UCSD-AML1 (cell line): ENCODE measurements around the gene RIPPLY1.
"Not testable (repeated sequence)": the region's sequence is repeated elsewhere in the genome, so short reads cannot be mapped to it uniquely, and the experiment has no call there.

ENCODE experiments used
- DNase-seq: peaks from one replicate; lab custom pipeline; 2025; ENCODE audit not compliant: unreplicated experiment; lab: John Stamatoyannopoulos, UW

RIPPLY1 gene

GRCh38 chrX:106912864-106913263, 9.7 kb upstream of the RIPPLY1 start:
- no peak for DNase-seq

DNA sequence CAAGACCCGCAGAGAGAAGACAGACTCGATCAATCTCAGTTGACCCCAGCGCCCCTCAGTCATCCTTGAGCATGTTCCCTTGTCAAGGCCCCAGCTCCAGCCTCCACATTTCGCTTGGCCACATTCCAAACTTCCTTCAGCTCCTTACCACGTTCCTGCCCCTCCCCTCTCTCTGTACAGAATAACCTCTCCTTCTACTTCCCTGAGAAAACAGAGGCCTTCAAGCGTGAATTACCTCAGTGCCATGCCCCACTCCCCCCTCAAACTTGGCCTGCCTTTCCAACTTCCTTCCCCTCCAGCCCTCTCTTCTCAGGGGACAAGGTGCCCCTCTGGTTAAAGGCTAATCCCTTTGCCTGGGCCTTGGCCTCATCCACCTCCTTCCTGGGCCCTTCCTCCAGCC, 3.2 kb upstream of the RIPPLY1 start:
- DNase-seq, result no peak

GRCh38 chrX:106905064-106905708, 2.0 kb upstream of the RIPPLY1 start:
- no peak for DNase-seq

GRCh38 chrX:106903856-106904528, 851 bp upstream of the RIPPLY1 start:
- no peak for DNase-seq

DNA sequence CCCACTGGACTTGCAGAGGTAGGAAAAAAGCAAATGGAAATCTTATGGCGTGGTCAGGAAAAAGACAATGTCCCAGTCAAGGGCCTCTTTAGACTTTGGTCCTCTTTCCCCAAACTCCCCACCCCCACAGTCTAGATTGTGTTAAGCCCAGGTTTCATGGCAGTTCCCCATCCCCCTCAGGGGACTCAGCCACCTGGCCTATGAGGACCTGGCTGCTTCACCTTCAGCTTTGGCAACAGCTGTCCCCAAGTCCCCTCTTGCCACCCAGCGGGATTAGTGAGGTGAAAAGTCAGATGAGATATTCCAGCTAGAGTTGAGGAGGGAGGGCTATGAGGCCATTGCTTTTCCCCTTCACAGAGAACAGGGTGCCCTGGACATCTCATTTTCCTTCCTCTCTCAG, 457 bp downstream of the RIPPLY1 start:
- no peak for DNase-seq

DNA sequence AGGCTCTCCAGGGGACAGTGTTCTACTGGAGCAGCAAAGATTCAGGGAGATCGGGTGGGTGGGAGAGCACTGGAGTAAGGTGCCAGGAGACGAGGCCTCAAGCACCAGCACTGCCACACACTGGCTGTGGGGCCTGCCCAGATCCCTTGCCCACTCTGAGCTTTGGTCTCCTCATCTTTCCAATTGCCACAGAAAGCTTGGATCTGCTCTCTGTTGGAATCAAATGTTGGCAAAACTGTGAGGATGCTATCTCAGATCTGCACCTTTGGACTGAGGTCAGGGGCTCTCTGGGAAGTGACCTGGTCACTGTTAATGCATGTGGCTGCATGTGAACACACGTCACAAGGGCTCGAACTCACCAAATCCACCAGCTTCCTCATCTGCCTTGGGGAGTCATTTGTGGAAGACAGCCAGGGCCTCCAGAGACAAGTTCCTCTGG, 1.3 kb downstream of the RIPPLY1 start:
- DNase-seq, result no peak

DNA sequence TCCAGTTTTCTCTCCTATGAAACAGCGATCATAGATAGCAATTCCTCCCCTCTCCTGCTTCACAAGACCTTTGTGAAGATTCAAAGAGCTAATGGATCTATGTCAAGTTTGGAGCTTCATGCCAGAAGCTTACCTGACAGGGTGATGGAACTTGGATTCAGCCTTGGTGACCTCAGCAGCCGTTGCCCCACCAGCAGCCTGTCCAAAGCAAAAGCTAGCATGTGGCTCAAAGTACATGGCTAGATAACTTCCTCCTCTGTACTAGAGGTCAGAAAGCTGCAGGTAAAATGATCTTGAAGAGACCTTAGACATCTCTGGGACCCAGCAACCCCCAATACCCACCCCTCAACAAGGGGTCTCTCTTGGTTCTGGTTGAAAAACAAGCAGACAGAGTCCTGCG, 1.8 kb downstream of the RIPPLY1 start:
- no peak for DNase-seq

DNA sequence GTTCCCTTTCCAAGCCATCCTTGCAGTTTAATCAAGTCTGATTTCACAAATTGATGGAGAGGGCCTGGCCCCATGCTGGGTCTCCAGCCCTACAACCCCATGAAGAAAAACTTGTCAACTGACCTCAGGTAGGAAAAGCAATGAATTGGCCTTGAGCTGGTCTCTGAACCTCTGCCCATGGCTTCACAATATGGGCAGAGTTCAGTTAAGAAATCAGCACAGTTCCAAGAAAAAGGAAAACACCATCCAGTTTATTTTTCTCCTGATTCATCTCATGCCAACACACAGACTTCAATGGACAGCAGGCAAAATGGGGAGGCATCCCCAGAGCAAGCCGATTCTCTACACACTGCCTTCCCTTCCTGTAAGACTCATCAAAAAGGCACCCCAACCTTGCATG, 3.3 kb downstream of the RIPPLY1 start:
- DNase-seq, result no peak

- DNase-seq, result no peak
These were observed 3.9 kb downstream of the RIPPLY1 start for GRCh38 chrX:106899276-106899675.

GRCh38 chrX:106898462-106898861, 4.7 kb downstream of the RIPPLY1 start:
- no peak for DNase-seq

- DNase-seq, result no peak
These were observed 5.9 kb downstream of the RIPPLY1 start for GRCh38 chrX:106897259-106897658.

GRCh38 chrX:106894978-106895452, 8.1 kb downstream of the RIPPLY1 start:
- DNase-seq, result no peak

DNA sequence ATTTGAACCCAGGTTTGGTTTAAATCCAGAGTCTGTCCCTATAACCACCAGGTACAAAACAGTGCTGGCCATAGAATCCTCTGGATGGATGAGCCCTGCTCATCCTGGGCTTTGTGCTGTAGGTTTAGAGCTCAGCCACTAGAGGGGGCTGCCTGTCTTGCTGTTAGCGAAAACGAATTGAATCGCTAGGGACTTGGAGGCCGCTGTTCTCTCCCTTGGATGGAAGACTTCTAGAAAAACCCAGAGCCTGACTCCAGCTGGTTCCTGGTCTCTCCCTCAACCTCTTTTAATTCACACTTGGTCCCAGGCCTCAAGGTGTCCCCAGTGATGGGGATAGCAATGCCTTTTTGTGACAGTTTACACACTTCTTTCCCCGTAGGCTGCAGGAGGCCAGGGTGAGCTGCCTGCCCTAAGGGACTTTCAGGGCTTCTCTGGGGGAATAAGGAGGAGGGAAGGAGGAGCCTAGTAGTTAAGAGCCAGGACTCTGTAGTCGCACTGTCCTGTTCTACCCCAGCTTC, 8.7 kb downstream of the RIPPLY1 start:
- DNase-seq, result peak; percentile 33

GRCh38 chrX:106891762-106892460, 11.2 kb downstream of the RIPPLY1 start:
- no peak for DNase-seq

- no peak for DNase-seq
These were observed 13.7 kb downstream of the RIPPLY1 start for GRCh38 chrX:106889468-106889867.

- DNase-seq, result no peak
These were observed 28.0 kb downstream of the RIPPLY1 start for GRCh38 chrX:106875151-106875550.

DNA sequence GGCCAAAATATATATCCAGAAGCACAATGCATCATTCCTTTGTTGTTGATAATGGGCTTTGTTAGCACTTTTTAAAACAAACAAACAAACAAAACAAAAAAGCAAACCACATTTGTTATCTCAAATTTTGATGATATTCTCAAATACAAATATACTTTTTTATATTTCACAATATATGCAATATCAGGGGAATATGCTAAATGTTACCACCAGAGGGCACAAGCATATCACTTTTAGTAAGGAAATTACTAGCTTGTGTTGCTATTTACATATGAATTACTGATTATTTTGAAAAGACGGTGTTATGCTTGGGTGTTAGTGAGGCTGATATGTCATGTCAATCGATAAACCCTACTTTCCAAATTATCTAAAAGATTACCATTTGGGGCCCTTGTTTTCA, 29.1 kb downstream of the RIPPLY1 start:
- no peak for DNase-seq

DNA sequence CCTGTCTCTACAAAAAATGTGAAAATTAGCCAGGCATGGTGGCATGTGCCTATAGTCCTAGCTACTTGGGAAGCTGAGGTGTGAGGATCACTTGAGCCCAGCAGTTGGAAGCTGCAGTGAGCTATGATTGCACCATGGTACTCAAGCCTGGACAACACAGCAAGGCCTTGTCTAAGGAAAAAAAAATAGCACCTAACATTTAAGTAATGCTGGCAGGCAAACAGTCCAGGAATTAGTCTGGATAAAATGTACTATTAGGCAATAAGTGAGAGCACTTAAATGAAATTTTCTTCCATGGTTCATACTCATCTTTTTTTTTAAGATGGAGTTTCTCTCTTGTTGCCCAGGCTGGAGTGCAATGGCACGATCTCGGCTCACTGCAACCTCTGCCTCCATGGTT, 30.3 kb downstream of the RIPPLY1 start:
- DNase-seq, result not testable (repeated sequence)

- DNase-seq, result no peak
These were observed 39.4 kb downstream of the RIPPLY1 start for GRCh38 chrX:106863697-106864096.

- peak; percentile 12 for DNase-seq
These were observed 40.0 kb downstream of the RIPPLY1 start for GRCh38 chrX:106862972-106863688.
